ENCODE data around the gene PSMD2. TPM values are rescaled to one million over a fixed set of nuclear protein-coding genes. Genes with fewer than 3 reads are reported as not detected.

Gene PSMD2
- total and polyA plus RNA-seq, 4 donors = 77.5 to 213 (median 161) TPM

DNA sequence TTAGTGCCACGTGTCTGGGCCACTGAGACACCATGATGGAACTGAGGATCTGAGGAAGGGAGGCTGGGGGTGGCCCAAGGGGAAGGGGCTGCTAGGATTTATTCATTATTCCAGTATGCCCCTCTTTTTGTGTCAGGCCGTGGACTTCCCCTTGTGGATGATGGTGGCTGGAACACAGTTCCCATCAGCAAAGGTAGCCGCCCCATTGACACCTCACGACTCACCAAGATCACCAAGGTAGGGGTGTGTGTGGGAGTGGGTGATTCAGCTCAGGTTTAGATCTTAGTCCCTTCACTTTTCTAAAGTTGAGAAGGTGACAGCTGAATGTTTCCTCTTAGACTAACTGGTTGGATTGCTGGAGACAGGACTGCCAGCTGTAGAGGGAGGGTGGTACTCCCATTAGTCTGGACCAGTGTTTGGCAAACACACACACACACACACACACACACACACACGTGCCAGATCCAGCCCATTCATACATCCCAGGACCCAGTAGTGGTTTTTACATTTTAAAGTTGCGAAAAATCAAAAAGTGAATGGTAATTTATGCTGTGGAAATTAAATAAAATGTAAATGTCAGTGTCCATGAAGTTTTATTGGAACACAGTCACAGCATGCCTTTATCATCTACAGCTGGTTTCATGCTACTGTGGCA lies 26.8 kb downstream of the PSMD2 start:
- Histone ChIP-seq H3K4me1 (ENCODE audit: control insufficient read depth in 4 of 4, insufficient read depth in 4 of 4, low read length in 3 of 4) (peaks cover 8 to 24% (median 20%) of the 10 kb centered on the region in 4 donors), H3K9ac (ENCODE audit: low read depth in 1 of 2, low read length in 2 of 2) (no peak overlapping the region), H3K27ac (ENCODE audit: low read depth in 1 of 2, low read length in 2 of 2) (no peak overlapping the region), H3K9me3 (ENCODE audit: control insufficient read depth in 4 of 4, low read length in 3 of 4) (no peaks in the 10 kb centered on the region), H3K36me3 (ENCODE audit: control insufficient read depth in 4 of 4, insufficient read depth in 3 of 4, low read depth in 1 of 4, low read length in 3 of 4) (peaks cover 53 to 96% (median 88%) of the 10 kb centered on the region in 4 donors), H3K4me3 (ENCODE audit: low read depth in 1 of 3, low read length in 3 of 3) (no peak overlapping the region), H3K27me3 (ENCODE audit: control insufficient read depth in 4 of 4, insufficient read depth in 4 of 4, low read length in 3 of 4) (no peaks in the 10 kb centered on the region)
- TF ChIP-seq RXRA (IDR thresholded peaks at IDR 0.05) (no peak), JUND (IDR thresholded peaks at IDR 0.05) (no peak), SP1 (IDR thresholded peaks at IDR 0.05) (no peak), FOXA1 (IDR thresholded peaks at IDR 0.05) (no peak), HNF4G (IDR thresholded peaks at IDR 0.05) (no peak), NR2F2 (IDR thresholded peaks at IDR 0.05) (no peak)
- TF ChIP-seq, protein P1, sequence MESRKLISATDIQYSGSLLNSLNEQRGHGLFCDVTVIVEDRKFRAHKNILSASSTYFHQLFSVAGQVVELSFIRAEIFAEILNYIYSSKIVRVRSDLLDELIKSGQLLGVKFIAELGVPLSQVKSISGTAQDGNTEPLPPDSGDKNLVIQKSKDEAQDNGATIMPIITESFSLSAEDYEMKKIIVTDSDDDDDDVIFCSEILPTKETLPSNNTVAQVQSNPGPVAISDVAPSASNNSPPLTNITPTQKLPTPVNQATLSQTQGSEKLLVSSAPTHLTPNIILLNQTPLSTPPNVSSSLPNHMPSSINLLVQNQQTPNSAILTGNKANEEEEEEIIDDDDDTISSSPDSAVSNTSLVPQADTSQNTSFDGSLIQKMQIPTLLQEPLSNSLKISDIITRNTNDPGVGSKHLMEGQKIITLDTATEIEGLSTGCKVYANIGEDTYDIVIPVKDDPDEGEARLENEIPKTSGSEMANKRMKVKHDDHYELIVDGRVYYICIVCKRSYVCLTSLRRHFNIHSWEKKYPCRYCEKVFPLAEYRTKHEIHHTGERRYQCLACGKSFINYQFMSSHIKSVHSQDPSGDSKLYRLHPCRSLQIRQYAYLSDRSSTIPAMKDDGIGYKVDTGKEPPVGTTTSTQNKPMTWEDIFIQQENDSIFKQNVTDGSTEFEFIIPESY (IDR thresholded peaks at IDR 0.05) = no peak
- TF ChIP-seq, protein P2, sequence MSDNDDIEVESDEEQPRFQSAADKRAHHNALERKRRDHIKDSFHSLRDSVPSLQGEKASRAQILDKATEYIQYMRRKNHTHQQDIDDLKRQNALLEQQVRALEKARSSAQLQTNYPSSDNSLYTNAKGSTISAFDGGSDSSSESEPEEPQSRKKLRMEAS (IDR thresholded peaks at IDR 0.05) = no peak
- WGBS = 83% methylated on average over 6 of the region's 6 CpGs
- DNase-seq (ENCODE audit: low spot score) = no peak

DNA sequence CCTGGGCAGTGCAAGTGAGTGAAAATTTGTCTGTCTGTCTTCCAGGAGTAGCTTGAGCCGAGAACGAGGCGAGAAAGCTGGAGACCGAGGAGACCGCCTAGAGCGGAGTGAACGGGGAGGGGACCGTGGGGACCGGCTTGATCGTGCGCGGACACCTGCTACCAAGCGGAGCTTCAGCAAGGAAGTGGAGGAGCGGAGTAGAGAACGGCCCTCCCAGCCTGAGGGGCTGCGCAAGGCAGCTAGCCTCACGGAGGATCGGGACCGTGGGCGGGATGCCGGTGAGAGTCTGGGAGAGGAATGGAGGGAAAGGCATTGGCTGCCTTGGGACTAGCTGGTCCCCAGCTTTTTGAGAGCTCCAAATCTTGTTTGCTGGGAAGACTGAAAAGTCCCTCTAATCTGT lies 28.1 kb downstream of the PSMD2 start:
- H3K27ac ChIP-seq (ENCODE audit: low read depth in 1 of 2, low read length in 2 of 2) = no peak overlapping the region
- no peaks in the 10 kb centered on the region for H3K27me3 ChIP-seq (ENCODE audit: control insufficient read depth in 4 of 4, insufficient read depth in 4 of 4, low read length in 3 of 4)
- peaks cover 0 to 11% (median 7%) of the 10 kb centered on the region in 4 donors for H3K4me1 ChIP-seq (ENCODE audit: control insufficient read depth in 4 of 4, insufficient read depth in 4 of 4, low read length in 3 of 4)
- WGBS = 98% methylated on average over 21 of the region's 21 CpGs
- peaks cover 53 to 96% (median 88%) of the 10 kb centered on the region in 4 donors for H3K36me3 ChIP-seq (ENCODE audit: control insufficient read depth in 4 of 4, insufficient read depth in 3 of 4, low read depth in 1 of 4, low read length in 3 of 4)
- DNase-seq (ENCODE audit: low spot score) = no peak
- no peaks in the 10 kb centered on the region for H3K9me3 ChIP-seq (ENCODE audit: control insufficient read depth in 4 of 4, low read length in 3 of 4)
- no peak overlapping the region for H3K4me3 ChIP-seq (ENCODE audit: low read depth in 1 of 3, low read length in 3 of 3)
- H3K9ac ChIP-seq (ENCODE audit: low read depth in 1 of 2, low read length in 2 of 2) = no peak overlapping the region
- no peak for TF ChIP-seq TAF1 (conservative IDR thresholded peaks at IDR 0.05)

- no peaks in the 10 kb centered on the region for H3K27me3 ChIP-seq (ENCODE audit: control insufficient read depth in 4 of 4, insufficient read depth in 4 of 4, low read length in 3 of 4)
- H3K27ac ChIP-seq (ENCODE audit: low read depth in 1 of 2, low read length in 2 of 2) = no peak overlapping the region
- TF ChIP-seq RXRA (IDR thresholded peaks at IDR 0.05) (no peak), FOXA1 (IDR thresholded peaks at IDR 0.05) (no peak), GABPA (IDR thresholded peaks at IDR 0.05 in 1 of 2, conservative IDR thresholded peaks at IDR 0.05 in 1 of 2) (no peak), YY1 (IDR thresholded peaks at IDR 0.05) (no peak), HNF4A (conservative IDR thresholded peaks at IDR 0.05) (no peak)
- TF ChIP-seq, protein P3, sequence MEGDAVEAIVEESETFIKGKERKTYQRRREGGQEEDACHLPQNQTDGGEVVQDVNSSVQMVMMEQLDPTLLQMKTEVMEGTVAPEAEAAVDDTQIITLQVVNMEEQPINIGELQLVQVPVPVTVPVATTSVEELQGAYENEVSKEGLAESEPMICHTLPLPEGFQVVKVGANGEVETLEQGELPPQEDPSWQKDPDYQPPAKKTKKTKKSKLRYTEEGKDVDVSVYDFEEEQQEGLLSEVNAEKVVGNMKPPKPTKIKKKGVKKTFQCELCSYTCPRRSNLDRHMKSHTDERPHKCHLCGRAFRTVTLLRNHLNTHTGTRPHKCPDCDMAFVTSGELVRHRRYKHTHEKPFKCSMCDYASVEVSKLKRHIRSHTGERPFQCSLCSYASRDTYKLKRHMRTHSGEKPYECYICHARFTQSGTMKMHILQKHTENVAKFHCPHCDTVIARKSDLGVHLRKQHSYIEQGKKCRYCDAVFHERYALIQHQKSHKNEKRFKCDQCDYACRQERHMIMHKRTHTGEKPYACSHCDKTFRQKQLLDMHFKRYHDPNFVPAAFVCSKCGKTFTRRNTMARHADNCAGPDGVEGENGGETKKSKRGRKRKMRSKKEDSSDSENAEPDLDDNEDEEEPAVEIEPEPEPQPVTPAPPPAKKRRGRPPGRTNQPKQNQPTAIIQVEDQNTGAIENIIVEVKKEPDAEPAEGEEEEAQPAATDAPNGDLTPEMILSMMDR (IDR thresholded peaks at IDR 0.05; ENCODE audit: low read depth, low read length, missing input control) = no peak
- H3K4me3 ChIP-seq (ENCODE audit: low read depth in 1 of 3, low read length in 3 of 3) = no peak overlapping the region
- H3K36me3 ChIP-seq (ENCODE audit: control insufficient read depth in 4 of 4, insufficient read depth in 3 of 4, low read depth in 1 of 4, low read length in 3 of 4) = peaks cover 44 to 96% (median 88%) of the 10 kb centered on the region in 4 donors
- H3K9ac ChIP-seq (ENCODE audit: low read depth in 1 of 2, low read length in 2 of 2) = no peak overlapping the region
- no peak for DNase-seq (ENCODE audit: low spot score)
- WGBS = 46% methylated on average over 3 of the region's 3 CpGs
- no peaks in the 10 kb centered on the region for H3K4me1 ChIP-seq (ENCODE audit: control insufficient read depth in 4 of 4, insufficient read depth in 4 of 4, low read length in 3 of 4)
- H3K9me3 ChIP-seq (ENCODE audit: control insufficient read depth in 4 of 4, low read length in 3 of 4) = no peaks in the 10 kb centered on the region
These were observed 29.5 kb downstream of the PSMD2 start for GRCh38 chr3:184328516-184328915.
